Stimulated activated CD8-positive, alpha-beta memory T cell treated with anti-CD3 and anti-CD28 coated beads, Interleukin-2, amount 100 ng/mL, for 1 hour (primary cell): ENCODE data around the gene BID.

Experiments used
- DNase-seq, 2 donors: peaks; one replicate each; pipeline ENCODE4 v3.0.0-alpha.2; 2020; ENCODE audit warnings: low read depth in 2 of 2

The BID gene

GRCh38 chr22:17803609-17804270, 29.5 kb upstream of the BID start:
- DNase-seq, result no peak

GRCh38 chr22:17802822-17803221, 28.6 kb upstream of the BID start:
- DNase-seq, result no peak

- no peak for DNase-seq
These were observed 28.1 kb upstream of the BID start for GRCh38 chr22:17802411-17802810.

GRCh38 chr22:17797721-17798559, 23.7 kb upstream of the BID start:
- DNase-seq, result no peak

GRCh38 chr22:17796695-17797094, 22.4 kb upstream of the BID start:
- DNase-seq, result no peak

- DNase-seq, result no peak
These were observed 21.6 kb upstream of the BID start for GRCh38 chr22:17795661-17796548.

- no peak for DNase-seq
These were observed 20.7 kb upstream of the BID start for GRCh38 chr22:17794726-17795542.

GRCh38 chr22:17792854-17793434, 18.7 kb upstream of the BID start:
- DNase-seq, result no peak

GRCh38 chr22:17792299-17792698, 18.0 kb upstream of the BID start:
- no peak for DNase-seq

- DNase-seq, result no peak
These were observed 16.9 kb upstream of the BID start for GRCh38 chr22:17791196-17791595.

- no peak for DNase-seq
These were observed 15.3 kb upstream of the BID start for GRCh38 chr22:17789379-17790200.

GRCh38 chr22:17788528-17789378, 14.5 kb upstream of the BID start:
- DNase-seq, result no peak

- no peak for DNase-seq
These were observed 13.6 kb upstream of the BID start for GRCh38 chr22:17787716-17788330.

- DNase-seq, result no peak
These were observed 13.0 kb upstream of the BID start for GRCh38 chr22:17787241-17787640.

- DNase-seq, result no peak
These were observed 12.3 kb upstream of the BID start for GRCh38 chr22:17786435-17787161.

GRCh38 chr22:17785185-17786184, 11.2 kb upstream of the BID start:
- DNase-seq, result peak; percentile 34 to 52

GRCh38 chr22:17784776-17785175, 10.5 kb upstream of the BID start:
- DNase-seq, result no peak
